Measurements from ENCODE around the gene GGTA1.

- TF ChIP-seq CTCF (optimal IDR thresholded peaks at IDR 0.05 in 1 of 3, IDR thresholded peaks at IDR 0.05 in 1 of 3, conservative IDR thresholded peaks at IDR 0.05 in 1 of 3; ENCODE audit: extremely low read depth in 1 of 3, insufficient read depth in 2 of 3, low read length in 3 of 3) (no peak), EZH2 (IDR thresholded peaks at IDR 0.05; ENCODE audit: low read length) (no peak)
Measured at GRCh38 chr9:121427899-121428298, 71.7 kb downstream of the GGTA1 start.
